Measurements from ENCODE around the gene ENO2.
A peak's percentile ranks its signal among the peaks of the same experiment; 100 is the strongest.

ENO2 gene

GRCh38 chr12:6925540-6926279, 11.3 kb downstream of the ENO2 start:
- no peak overlapping the region for H3K27ac ChIP-seq
- no peaks in the 10 kb centered on the region for H4K20me1 ChIP-seq (ENCODE audit: insufficient read depth)
- no peak overlapping the region for H3K9ac ChIP-seq
- H3K27me3 ChIP-seq (ENCODE audit: insufficient read depth, low read depth): no peaks in the 10 kb centered on the region
- H3K4me2 ChIP-seq: peak overlapping the region; percentile 89; the same call in 1 of the 2 replicates
- no peak overlapping the region for H3K4me3 ChIP-seq (IDR thresholded peaks at IDR 0.05; ENCODE audit: insufficient read depth, low read depth, low read length)
- H3K4me1 ChIP-seq (ENCODE audit: low read depth, poor library complexity, severe bottlenecking): peaks cover 47% of the 10 kb centered on the region
- TF ChIP-seq CTCF (conservative IDR thresholded peaks at IDR 0.05; ENCODE audit: low read depth, low read length): no peak
- H2AFZ ChIP-seq (ENCODE audit: low read depth): no peak overlapping the region
- H3K36me3 ChIP-seq (ENCODE audit: insufficient read depth): no peaks in the 10 kb centered on the region
- H3K79me2 ChIP-seq (ENCODE audit: insufficient read depth, low read depth): peaks cover 20% of the 10 kb centered on the region; the same call in 1 of the 2 replicates

GRCh38 chr12:6927379-6928021, 13.1 kb downstream of the ENO2 start, which contains the start of gene ATN1:
Gene ATN1 (plus strand): TSS chr12:6927959. CDS start chr12:6934002, 6,043 bp downstream.
- H2AFZ ChIP-seq (ENCODE audit: low read depth): peak within 1 kb of the TSS; percentile 82

GRCh38 chr12:6928022-6928702, 13.8 kb downstream of the ENO2 start:
- peaks cover 20% of the 10 kb centered on the region; the same call in 1 of the 2 replicates for H3K79me2 ChIP-seq (ENCODE audit: insufficient read depth, low read depth)
- peak overlapping the region; percentile 78 for H3K4me2 ChIP-seq
- H3K36me3 ChIP-seq (ENCODE audit: insufficient read depth): no peaks in the 10 kb centered on the region
- no peak overlapping the region for H2AFZ ChIP-seq (ENCODE audit: low read depth)
- no peak overlapping the region for H3K27ac ChIP-seq
- H3K9ac ChIP-seq: peak overlapping the region; percentile 86
- H3K4me1 ChIP-seq (ENCODE audit: low read depth, poor library complexity, severe bottlenecking): peaks cover 35% of the 10 kb centered on the region
- H3K27me3 ChIP-seq (ENCODE audit: insufficient read depth, low read depth): no peaks in the 10 kb centered on the region
- TF ChIP-seq CTCF (conservative IDR thresholded peaks at IDR 0.05; ENCODE audit: low read depth, low read length): no peak
- no peaks in the 10 kb centered on the region for H4K20me1 ChIP-seq (ENCODE audit: insufficient read depth)
- no peak overlapping the region for H3K4me3 ChIP-seq (IDR thresholded peaks at IDR 0.05; ENCODE audit: insufficient read depth, low read depth, low read length)

More at GRCh38 chr12:6927379-6928021, 13.1 kb downstream of the ENO2 start, which contains the start of gene ATN1:
- peak within 1 kb of the TSS; percentile 89 for H3K4me2 ChIP-seq
- peak within 1 kb of the TSS; percentile 86 for H3K9ac ChIP-seq
- TF ChIP-seq CTCF (conservative IDR thresholded peaks at IDR 0.05; ENCODE audit: low read depth, low read length): no peak
- H3K27me3 ChIP-seq (ENCODE audit: insufficient read depth, low read depth): no peaks in the 10 kb centered on the region
- no peaks in the 10 kb centered on the region for H3K36me3 ChIP-seq (ENCODE audit: insufficient read depth)
- H4K20me1 ChIP-seq (ENCODE audit: insufficient read depth): no peaks in the 10 kb centered on the region
- H3K4me1 ChIP-seq (ENCODE audit: low read depth, poor library complexity, severe bottlenecking): peaks cover 36% of the 10 kb centered on the region
- H3K27ac ChIP-seq: peak within 1 kb of the TSS; percentile 50
- peaks cover 20% of the 10 kb centered on the region; the same call in 1 of the 2 replicates for H3K79me2 ChIP-seq (ENCODE audit: insufficient read depth, low read depth)
- no peak within 1 kb of the TSS for H3K4me3 ChIP-seq (IDR thresholded peaks at IDR 0.05; ENCODE audit: insufficient read depth, low read depth, low read length)

- no peak overlapping the region for H3K4me3 ChIP-seq (IDR thresholded peaks at IDR 0.05; ENCODE audit: insufficient read depth, low read depth, low read length)
- H3K4me2 ChIP-seq: peak overlapping the region; percentile 78
- H3K36me3 ChIP-seq (ENCODE audit: insufficient read depth): no peaks in the 10 kb centered on the region
- TF ChIP-seq CTCF (conservative IDR thresholded peaks at IDR 0.05; ENCODE audit: low read depth, low read length): no peak
- H3K27me3 ChIP-seq (ENCODE audit: insufficient read depth, low read depth): no peaks in the 10 kb centered on the region
- peaks cover 20% of the 10 kb centered on the region; the same call in 1 of the 2 replicates for H3K79me2 ChIP-seq (ENCODE audit: insufficient read depth, low read depth)
- no peak overlapping the region for H3K27ac ChIP-seq
- no peaks in the 10 kb centered on the region for H4K20me1 ChIP-seq (ENCODE audit: insufficient read depth)
- H3K9ac ChIP-seq: peak overlapping the region; percentile 56
- H2AFZ ChIP-seq (ENCODE audit: low read depth): no peak overlapping the region
- H3K4me1 ChIP-seq (ENCODE audit: low read depth, poor library complexity, severe bottlenecking): peaks cover 35% of the 10 kb centered on the region
Measured at GRCh38 chr12:6928703-6929407, 14.5 kb downstream of the ENO2 start.

Measured in KMS-11 (cell line).